ENCODE measurements around the gene TREML2.

Gene TREML2

DNA sequence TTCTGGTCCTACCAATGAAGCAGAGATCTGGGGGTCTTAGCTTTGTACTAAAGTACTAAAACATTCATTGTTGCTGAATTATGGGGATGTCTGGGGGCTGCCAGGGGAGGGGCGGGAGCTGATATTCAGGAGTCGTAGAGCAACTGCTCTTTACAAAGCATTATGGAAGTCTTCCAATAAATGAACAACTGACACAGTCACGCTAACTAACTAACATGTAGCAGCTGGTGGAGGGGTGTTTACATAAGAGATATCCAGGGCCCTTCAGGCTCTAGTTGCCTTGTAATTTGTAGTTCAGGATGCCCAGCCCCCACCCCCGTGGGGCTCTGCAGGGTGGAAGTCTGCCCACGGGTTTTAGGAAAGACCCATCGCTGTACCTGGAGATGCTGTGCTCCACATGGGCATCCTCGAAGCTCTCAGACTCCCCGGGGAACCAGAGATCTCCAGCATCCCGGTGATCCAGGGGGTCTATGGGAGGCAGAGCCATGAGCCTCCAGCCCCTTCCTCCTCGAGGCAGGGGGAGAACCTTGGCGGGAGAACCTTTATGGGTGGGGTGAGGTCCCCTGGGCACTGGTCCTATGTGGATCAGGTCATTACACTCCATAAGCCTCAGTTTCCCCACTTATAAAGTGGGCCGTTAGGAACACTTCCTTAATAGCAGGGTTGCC is 41.4 kb downstream of the TREML2 start:
- TF ChIP-seq NFIC (IDR thresholded peaks at IDR 0.05) = no peak
- TF ChIP-seq, protein P1, sequence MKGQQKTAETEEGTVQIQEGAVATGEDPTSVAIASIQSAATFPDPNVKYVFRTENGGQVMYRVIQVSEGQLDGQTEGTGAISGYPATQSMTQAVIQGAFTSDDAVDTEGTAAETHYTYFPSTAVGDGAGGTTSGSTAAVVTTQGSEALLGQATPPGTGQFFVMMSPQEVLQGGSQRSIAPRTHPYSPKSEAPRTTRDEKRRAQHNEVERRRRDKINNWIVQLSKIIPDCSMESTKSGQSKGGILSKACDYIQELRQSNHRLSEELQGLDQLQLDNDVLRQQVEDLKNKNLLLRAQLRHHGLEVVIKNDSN (IDR thresholded peaks at IDR 0.05) = no peak
- TF ChIP-seq FOXM1 (IDR thresholded peaks at IDR 0.05; ENCODE audit: borderline replicate concordance, low read depth) = no peak
- no peak for TF ChIP-seq RAD21 (IDR thresholded peaks at IDR 0.05; ENCODE audit: low read depth)
- TF ChIP-seq EGR1 (IDR thresholded peaks at IDR 0.05) = no peak
- no peak for TF ChIP-seq CEBPB (IDR thresholded peaks at IDR 0.05)
- TF ChIP-seq ZBTB7A (IDR thresholded peaks at IDR 0.05; ENCODE audit: low read depth) = no peak
- no peak for TF ChIP-seq TAF1 (IDR thresholded peaks at IDR 0.05; ENCODE audit: low read depth)
- TF ChIP-seq CREB1 (IDR thresholded peaks at IDR 0.05; ENCODE audit: low read depth) = no peak
- TF ChIP-seq YY1 (IDR thresholded peaks at IDR 0.05; ENCODE audit: low read depth) = no peak
- TF ChIP-seq, protein P2, sequence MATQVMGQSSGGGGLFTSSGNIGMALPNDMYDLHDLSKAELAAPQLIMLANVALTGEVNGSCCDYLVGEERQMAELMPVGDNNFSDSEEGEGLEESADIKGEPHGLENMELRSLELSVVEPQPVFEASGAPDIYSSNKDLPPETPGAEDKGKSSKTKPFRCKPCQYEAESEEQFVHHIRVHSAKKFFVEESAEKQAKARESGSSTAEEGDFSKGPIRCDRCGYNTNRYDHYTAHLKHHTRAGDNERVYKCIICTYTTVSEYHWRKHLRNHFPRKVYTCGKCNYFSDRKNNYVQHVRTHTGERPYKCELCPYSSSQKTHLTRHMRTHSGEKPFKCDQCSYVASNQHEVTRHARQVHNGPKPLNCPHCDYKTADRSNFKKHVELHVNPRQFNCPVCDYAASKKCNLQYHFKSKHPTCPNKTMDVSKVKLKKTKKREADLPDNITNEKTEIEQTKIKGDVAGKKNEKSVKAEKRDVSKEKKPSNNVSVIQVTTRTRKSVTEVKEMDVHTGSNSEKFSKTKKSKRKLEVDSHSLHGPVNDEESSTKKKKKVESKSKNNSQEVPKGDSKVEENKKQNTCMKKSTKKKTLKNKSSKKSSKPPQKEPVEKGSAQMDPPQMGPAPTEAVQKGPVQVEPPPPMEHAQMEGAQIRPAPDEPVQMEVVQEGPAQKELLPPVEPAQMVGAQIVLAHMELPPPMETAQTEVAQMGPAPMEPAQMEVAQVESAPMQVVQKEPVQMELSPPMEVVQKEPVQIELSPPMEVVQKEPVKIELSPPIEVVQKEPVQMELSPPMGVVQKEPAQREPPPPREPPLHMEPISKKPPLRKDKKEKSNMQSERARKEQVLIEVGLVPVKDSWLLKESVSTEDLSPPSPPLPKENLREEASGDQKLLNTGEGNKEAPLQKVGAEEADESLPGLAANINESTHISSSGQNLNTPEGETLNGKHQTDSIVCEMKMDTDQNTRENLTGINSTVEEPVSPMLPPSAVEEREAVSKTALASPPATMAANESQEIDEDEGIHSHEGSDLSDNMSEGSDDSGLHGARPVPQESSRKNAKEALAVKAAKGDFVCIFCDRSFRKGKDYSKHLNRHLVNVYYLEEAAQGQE (IDR thresholded peaks at IDR 0.05; ENCODE audit: low read depth) = no peak
- TF ChIP-seq, protein P3, sequence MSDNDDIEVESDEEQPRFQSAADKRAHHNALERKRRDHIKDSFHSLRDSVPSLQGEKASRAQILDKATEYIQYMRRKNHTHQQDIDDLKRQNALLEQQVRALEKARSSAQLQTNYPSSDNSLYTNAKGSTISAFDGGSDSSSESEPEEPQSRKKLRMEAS (IDR thresholded peaks at IDR 0.05) = no peak
- TF ChIP-seq TEAD4 (IDR thresholded peaks at IDR 0.05) = no peak
- no peak for TF ChIP-seq EP300 (IDR thresholded peaks at IDR 0.05; ENCODE audit: borderline replicate concordance)
- no peak for TF ChIP-seq TCF12 (IDR thresholded peaks at IDR 0.05; ENCODE audit: low read depth)

DNA sequence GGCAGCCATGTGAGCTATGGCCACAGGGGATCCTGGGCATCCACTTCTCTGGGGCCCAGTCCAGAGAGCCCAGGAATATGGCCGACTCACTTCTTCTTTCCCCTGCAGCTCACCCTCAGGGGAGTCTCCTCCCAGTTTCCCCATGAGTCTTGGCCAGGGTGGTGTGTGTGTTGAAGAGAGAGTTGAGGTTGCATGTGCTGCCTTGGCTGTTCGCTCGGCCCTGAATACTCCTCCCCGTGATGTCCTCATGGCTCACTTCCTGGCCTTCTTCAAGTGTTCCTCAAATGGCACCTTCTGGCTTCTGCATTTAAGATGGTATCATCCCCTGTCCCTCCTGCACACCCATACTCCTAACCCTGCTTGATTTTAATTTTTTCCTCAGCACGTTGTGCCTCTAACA is 43.6 kb downstream of the TREML2 start:
- TF ChIP-seq YY1 (IDR thresholded peaks at IDR 0.05; ENCODE audit: low read depth) = no peak
- no peak for TF ChIP-seq FOXM1 (IDR thresholded peaks at IDR 0.05; ENCODE audit: borderline replicate concordance, low read depth)
- no peak for TF ChIP-seq CEBPB (IDR thresholded peaks at IDR 0.05)
- no peak for TF ChIP-seq CREB1 (IDR thresholded peaks at IDR 0.05; ENCODE audit: low read depth)
- TF ChIP-seq TEAD4 (IDR thresholded peaks at IDR 0.05) = no peak
- no peak for TF ChIP-seq EGR1 (IDR thresholded peaks at IDR 0.05)
- no peak for TF ChIP-seq RAD21 (IDR thresholded peaks at IDR 0.05; ENCODE audit: low read depth)
- TF ChIP-seq, protein P1 (IDR thresholded peaks at IDR 0.05) = no peak
- TF ChIP-seq, protein P2 (IDR thresholded peaks at IDR 0.05; ENCODE audit: low read depth) = no peak
- TF ChIP-seq, protein P3 (IDR thresholded peaks at IDR 0.05) = no peak
- TF ChIP-seq ZBTB7A (IDR thresholded peaks at IDR 0.05; ENCODE audit: low read depth) = no peak
- no peak for TF ChIP-seq EP300 (IDR thresholded peaks at IDR 0.05; ENCODE audit: borderline replicate concordance)
- TF ChIP-seq TCF12 (IDR thresholded peaks at IDR 0.05; ENCODE audit: low read depth) = no peak

DNA sequence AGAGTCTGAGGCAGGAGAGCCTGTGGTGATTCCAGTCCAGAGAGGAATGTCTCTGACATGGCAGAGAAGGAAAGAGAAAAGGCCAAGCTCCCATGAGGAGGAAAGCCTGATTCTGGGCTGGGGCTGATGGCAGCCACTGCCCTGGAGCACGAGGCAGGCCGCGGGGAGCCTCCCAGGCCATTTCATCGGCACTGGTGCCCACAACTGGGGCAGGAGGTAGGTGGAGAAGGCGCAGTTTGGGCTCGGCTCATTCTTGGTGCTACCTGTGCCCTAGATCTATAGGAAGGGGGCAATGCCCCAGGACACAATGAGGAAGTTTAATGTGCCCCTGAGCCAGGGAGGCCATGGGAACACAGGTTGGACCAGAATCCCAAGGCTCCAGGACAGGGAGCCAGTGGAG is 44.2 kb downstream of the TREML2 start:
- TF ChIP-seq NFIC (IDR thresholded peaks at IDR 0.05) (no peak), YY1 (IDR thresholded peaks at IDR 0.05; ENCODE audit: low read depth) (no peak), CREB1 (IDR thresholded peaks at IDR 0.05; ENCODE audit: low read depth) (no peak), ZBTB7A (IDR thresholded peaks at IDR 0.05; ENCODE audit: low read depth) (no peak), FOXM1 (IDR thresholded peaks at IDR 0.05; ENCODE audit: borderline replicate concordance, low read depth) (no peak)
- TF ChIP-seq, protein P3 (IDR thresholded peaks at IDR 0.05) = no peak

DNA sequence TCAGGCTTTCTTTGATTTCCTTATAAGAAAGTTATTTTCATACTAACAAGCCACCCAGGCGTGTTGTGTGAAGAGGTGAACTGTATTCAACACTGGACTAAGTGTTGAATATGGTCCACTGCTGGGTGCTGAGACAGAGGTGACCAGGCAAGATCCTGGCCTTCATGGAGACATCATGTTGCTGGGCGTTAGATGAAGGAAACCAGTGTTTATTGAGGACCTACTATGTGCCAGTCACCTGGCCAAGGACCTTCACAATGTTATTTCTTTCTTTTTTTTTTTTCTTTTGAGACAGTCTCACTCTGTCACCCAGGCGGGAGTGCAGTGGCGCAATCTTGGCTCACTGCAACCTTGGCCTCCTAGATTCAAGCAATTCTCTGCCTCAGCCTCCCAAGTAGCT is 44.9 kb downstream of the TREML2 start:
- TF ChIP-seq RAD21 (IDR thresholded peaks at IDR 0.05; ENCODE audit: low read depth) = no peak
- TF ChIP-seq YY1 (IDR thresholded peaks at IDR 0.05; ENCODE audit: low read depth) = no peak
- TF ChIP-seq TEAD4 (IDR thresholded peaks at IDR 0.05) = no peak
- no peak for TF ChIP-seq FOXM1 (IDR thresholded peaks at IDR 0.05; ENCODE audit: borderline replicate concordance, low read depth)
- TF ChIP-seq CEBPB (IDR thresholded peaks at IDR 0.05) = no peak
- TF ChIP-seq NFIC (IDR thresholded peaks at IDR 0.05) = no peak
- TF ChIP-seq, protein P1 (IDR thresholded peaks at IDR 0.05) = no peak
- no peak for TF ChIP-seq TAF1 (IDR thresholded peaks at IDR 0.05; ENCODE audit: low read depth)
- TF ChIP-seq ZBTB7A (IDR thresholded peaks at IDR 0.05; ENCODE audit: low read depth) = no peak
- TF ChIP-seq EGR1 (IDR thresholded peaks at IDR 0.05) = no peak
- TF ChIP-seq, protein P2 (IDR thresholded peaks at IDR 0.05; ENCODE audit: low read depth) = no peak
- TF ChIP-seq TCF12 (IDR thresholded peaks at IDR 0.05; ENCODE audit: low read depth) = no peak
- TF ChIP-seq CREB1 (IDR thresholded peaks at IDR 0.05; ENCODE audit: low read depth) = no peak
- TF ChIP-seq EP300 (IDR thresholded peaks at IDR 0.05; ENCODE audit: borderline replicate concordance) = no peak
- TF ChIP-seq, protein P3 (IDR thresholded peaks at IDR 0.05) = no peak

Data from Ishikawa (cell line).